ENCODE measurements around the gene PCNX1. TPM values are rescaled to one million over a fixed set of nuclear protein-coding genes. Genes with fewer than 3 reads are reported as not detected.

Gene PCNX1
- polyA plus RNA-seq, 3 donors: 7.3 to 26.7 (median 8.1) TPM

- Histone ChIP-seq H3K79me2 (ENCODE audit: insufficient read depth, low read length) (peaks cover 28% of the 10 kb centered on the region), H3K4me2 (replicated peaks; ENCODE audit: extremely low read depth, low read length, poor library complexity, severe bottlenecking) (no peak overlapping the region), H3K36me3 (replicated peaks in 1 of 2; ENCODE audit: control insufficient read depth in 1 of 2, insufficient read depth in 2 of 2, low read length in 2 of 2) (no peaks in the 10 kb centered on the region), H3K9me3 (replicated peaks in 1 of 2; ENCODE audit: control insufficient read depth in 1 of 2, insufficient read depth in 1 of 2, low read length in 2 of 2) (no peaks in the 10 kb centered on the region), H3K27me3 (ENCODE audit: control insufficient read depth in 2 of 2, insufficient read depth in 2 of 2, low read length in 2 of 2) (no peaks in the 10 kb centered on the region), H4K20me1 (ENCODE audit: insufficient read depth, low read length) (peaks cover 10% of the 10 kb centered on the region), H3K4me3 (replicated peaks in 1 of 3; ENCODE audit: low read depth in 2 of 3, low read length in 3 of 3) (no peak overlapping the region), H3K9ac (ENCODE audit: insufficient read depth, low read length, poor library complexity, severe bottlenecking) (no peak overlapping the region), H2AFZ (ENCODE audit: insufficient read depth, low read depth, low read length, poor library complexity, severe bottlenecking) (no peak overlapping the region), H3K4me1 (ENCODE audit: control insufficient read depth in 1 of 2, insufficient read depth in 2 of 2, low read length in 2 of 2) (peaks cover 33 to 40% of the 10 kb centered on the region in 2 donors), H3K27ac (ENCODE audit: low read depth in 1 of 2, low read length in 2 of 2) (no peak overlapping the region)
- Mint-ChIP-seq H3K27ac (no peak overlapping the region), H3K27me3 (ENCODE audit: low read depth in 3 of 3) (no peaks in the 10 kb centered on the region), H3K4me3 (no peak overlapping the region), H3K4me1 (peaks cover 44% of the 10 kb centered on the region), H3K9me3 (no peaks in the 10 kb centered on the region), H3K36me3 (no peaks in the 10 kb centered on the region)
- intact Hi-C loops (cut with micrococcal nuclease): loop anchor here (10.0 kb wide), 2 partner anchors 60 to 70 kb away; no protein-coding TSS in a partner anchor
- TF ChIP-seq CTCF (IDR thresholded peaks at IDR 0.05): no peak
- 90% methylated on average over 2 of the region's 2 CpGs for WGBS (ENCODE audit: insufficient coverage)
- no peak for DNase-seq
These were observed 2.9 kb upstream of the PCNX1 start for GRCh38 chr14:70904373-70904772.

DNA sequence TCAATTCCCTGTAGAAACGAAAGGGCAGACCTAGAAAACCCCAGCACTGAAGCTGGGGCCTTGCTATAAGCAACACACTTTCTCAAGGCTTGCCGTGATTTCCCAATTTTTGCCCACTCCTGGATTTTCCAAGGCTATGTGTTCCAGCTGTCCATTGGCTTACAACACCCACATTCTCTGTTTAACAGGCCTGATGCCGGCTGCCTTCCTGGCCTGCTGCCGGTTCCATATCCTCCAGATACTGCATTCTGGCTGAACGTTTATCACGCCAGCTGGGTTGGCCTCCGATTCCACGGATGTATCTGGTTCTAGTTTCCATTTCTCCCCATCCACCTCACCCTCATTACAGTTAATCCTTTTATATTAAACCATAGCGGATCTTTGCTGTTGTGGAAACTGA is 2.0 kb upstream of the PCNX1 start:
- Histone ChIP-seq H2AFZ (ENCODE audit: insufficient read depth, low read depth, low read length, poor library complexity, severe bottlenecking) (no peak overlapping the region), H3K4me1 (ENCODE audit: control insufficient read depth in 1 of 2, insufficient read depth in 2 of 2, low read length in 2 of 2) (peaks cover 33 to 42% of the 10 kb centered on the region in 2 donors), H3K79me2 (ENCODE audit: insufficient read depth, low read length) (peaks cover 36% of the 10 kb centered on the region), H3K27ac (ENCODE audit: low read depth in 1 of 2, low read length in 2 of 2) (no peak overlapping the region), H3K27me3 (ENCODE audit: control insufficient read depth in 2 of 2, insufficient read depth in 2 of 2, low read length in 2 of 2) (no peaks in the 10 kb centered on the region), H4K20me1 (ENCODE audit: insufficient read depth, low read length) (peaks cover 14% of the 10 kb centered on the region), H3K36me3 (replicated peaks in 1 of 2; ENCODE audit: control insufficient read depth in 1 of 2, insufficient read depth in 2 of 2, low read length in 2 of 2) (no peaks in the 10 kb centered on the region), H3K4me2 (replicated peaks; ENCODE audit: extremely low read depth, low read length, poor library complexity, severe bottlenecking) (no peak overlapping the region), H3K9me3 (replicated peaks in 1 of 2; ENCODE audit: control insufficient read depth in 1 of 2, insufficient read depth in 1 of 2, low read length in 2 of 2) (no peaks in the 10 kb centered on the region), H3K4me3 (replicated peaks in 1 of 3; ENCODE audit: low read depth in 2 of 3, low read length in 3 of 3) (no peak overlapping the region), H3K9ac (ENCODE audit: insufficient read depth, low read length, poor library complexity, severe bottlenecking) (no peak overlapping the region)
- H3K27ac Mint-ChIP-seq: no peak overlapping the region
- no peak for TF ChIP-seq CTCF (IDR thresholded peaks at IDR 0.05)
- H3K4me3 Mint-ChIP-seq: no peak overlapping the region
- H3K4me1 Mint-ChIP-seq: peaks cover 44% of the 10 kb centered on the region
- DNase-seq: no peak
- H3K9me3 Mint-ChIP-seq: peaks cover 0 to under 1% (median 0%) of the 10 kb centered on the region in 7 donors
- intact Hi-C loops (cut with micrococcal nuclease): loop anchor here (5.0 to 10.0 kb wide), 4 partner anchors 33 to 83 kb away; no protein-coding TSS in a partner anchor
- H3K27me3 Mint-ChIP-seq (ENCODE audit: low read depth in 3 of 3): peaks cover 0 to 2% (median 0%) of the 10 kb centered on the region in 3 donors
- H3K36me3 Mint-ChIP-seq: peaks cover 0 to 3% of the 10 kb centered on the region in 2 donors
- WGBS (ENCODE audit: insufficient coverage): 100% methylated on average over 2 of the region's 9 CpGs

Data from CD14-positive monocyte (primary cell).